ENCODE results near the gene ACOT11. TPM values are rescaled to one million over a fixed set of nuclear protein-coding genes. Genes with fewer than 3 reads are reported as not detected.

ACOT11 gene
- total and polyA plus RNA-seq, 2 experiments from 2014 or later: 13.8 to 20.0 TPM

DNA sequence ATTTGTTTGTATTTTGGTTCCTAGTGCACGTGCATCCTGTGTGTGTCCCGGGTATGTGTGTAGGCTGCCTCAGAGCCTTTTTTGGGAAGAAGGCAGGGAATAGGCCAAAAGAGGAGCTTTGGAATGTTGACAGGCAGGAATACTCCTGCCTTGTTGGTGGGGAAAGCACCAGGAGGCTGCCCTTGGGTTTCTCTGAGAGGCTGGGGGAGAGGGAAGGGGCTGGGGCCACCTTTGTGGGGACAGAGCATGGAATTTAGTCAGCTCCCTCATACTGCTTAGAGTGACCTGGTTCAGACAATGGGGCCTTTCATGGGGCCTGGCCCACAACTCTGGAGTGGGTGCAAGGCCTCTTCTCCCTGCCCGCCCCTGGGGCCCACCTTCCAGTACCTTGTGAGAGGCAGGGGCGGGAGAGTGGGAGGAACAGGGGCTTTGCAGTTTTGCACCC is 31.3 kb downstream of the ACOT11 start:
- Histone ChIP-seq H3K4me3 (no peak overlapping the region), H4K20me1 (ENCODE audit: insufficient read depth, poor library complexity, severe bottlenecking) (no peaks in the 10 kb centered on the region), H3K79me2 (no peaks in the 10 kb centered on the region), H3K9me3 (ENCODE audit: low read depth) (no peaks in the 10 kb centered on the region), H2AFZ (no peak overlapping the region), H3K27ac (peak overlapping the region; percentile 34), H3K4me1 (ENCODE audit: insufficient read depth) (peaks cover 15% of the 10 kb centered on the region), H3K9me2 (replicated peaks; ENCODE audit: insufficient read depth) (no peaks in the 10 kb centered on the region), H3K4me2 (no peak overlapping the region), H3K36me3 (replicated peaks; ENCODE audit: insufficient read depth, low read depth) (no peaks in the 10 kb centered on the region), H3K27me3 (no peaks in the 10 kb centered on the region)
- WGBS (ENCODE audit: low lambda C conversion rate, missing lambda C conversion rate): 60% methylated on average over 4 of the region's 4 CpGs
- DNase-seq (ENCODE audit: low spot score): no peak
- TF ChIP-seq, protein P1, sequence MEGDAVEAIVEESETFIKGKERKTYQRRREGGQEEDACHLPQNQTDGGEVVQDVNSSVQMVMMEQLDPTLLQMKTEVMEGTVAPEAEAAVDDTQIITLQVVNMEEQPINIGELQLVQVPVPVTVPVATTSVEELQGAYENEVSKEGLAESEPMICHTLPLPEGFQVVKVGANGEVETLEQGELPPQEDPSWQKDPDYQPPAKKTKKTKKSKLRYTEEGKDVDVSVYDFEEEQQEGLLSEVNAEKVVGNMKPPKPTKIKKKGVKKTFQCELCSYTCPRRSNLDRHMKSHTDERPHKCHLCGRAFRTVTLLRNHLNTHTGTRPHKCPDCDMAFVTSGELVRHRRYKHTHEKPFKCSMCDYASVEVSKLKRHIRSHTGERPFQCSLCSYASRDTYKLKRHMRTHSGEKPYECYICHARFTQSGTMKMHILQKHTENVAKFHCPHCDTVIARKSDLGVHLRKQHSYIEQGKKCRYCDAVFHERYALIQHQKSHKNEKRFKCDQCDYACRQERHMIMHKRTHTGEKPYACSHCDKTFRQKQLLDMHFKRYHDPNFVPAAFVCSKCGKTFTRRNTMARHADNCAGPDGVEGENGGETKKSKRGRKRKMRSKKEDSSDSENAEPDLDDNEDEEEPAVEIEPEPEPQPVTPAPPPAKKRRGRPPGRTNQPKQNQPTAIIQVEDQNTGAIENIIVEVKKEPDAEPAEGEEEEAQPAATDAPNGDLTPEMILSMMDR (IDR thresholded peaks at IDR 0.05; ENCODE audit: poor library complexity): no peak
- TF ChIP-seq EZH2phosphoT487 (IDR thresholded peaks at IDR 0.05; ENCODE audit: low read depth, severe bottlenecking, unreplicated experiment) (no peak), EZH2 (IDR thresholded peaks at IDR 0.05; ENCODE audit: borderline replicate concordance) (no peak)

- no peaks in the 10 kb centered on the region for H3K79me2 ChIP-seq
- no peak overlapping the region for H2AFZ ChIP-seq
- H3K4me3 ChIP-seq: no peak overlapping the region
- DNase-seq (ENCODE audit: low spot score): no peak
- H3K36me3 ChIP-seq (replicated peaks; ENCODE audit: insufficient read depth, low read depth): no peaks in the 10 kb centered on the region
- no peaks in the 10 kb centered on the region for H3K27me3 ChIP-seq
- no peak for TF ChIP-seq EZH2phosphoT487 (IDR thresholded peaks at IDR 0.05; ENCODE audit: low read depth, severe bottlenecking, unreplicated experiment)
- no peak for TF ChIP-seq EZH2 (IDR thresholded peaks at IDR 0.05; ENCODE audit: borderline replicate concordance)
- TF ChIP-seq, protein P1 (IDR thresholded peaks at IDR 0.05; ENCODE audit: poor library complexity): no peak
- no peaks in the 10 kb centered on the region for H4K20me1 ChIP-seq (ENCODE audit: insufficient read depth, poor library complexity, severe bottlenecking)
- no peak overlapping the region for H3K4me2 ChIP-seq
- H3K4me1 ChIP-seq (ENCODE audit: insufficient read depth): peaks cover 15% of the 10 kb centered on the region
- H3K9me2 ChIP-seq (replicated peaks; ENCODE audit: insufficient read depth): no peaks in the 10 kb centered on the region
- no peaks in the 10 kb centered on the region for H3K9me3 ChIP-seq (ENCODE audit: low read depth)
- H3K27ac ChIP-seq: no peak overlapping the region
- 87% methylated on average over 11 of the region's 11 CpGs for WGBS (ENCODE audit: low lambda C conversion rate, missing lambda C conversion rate)
Observed at GRCh38 chr1:54580856-54581550, 33.0 kb downstream of the ACOT11 start.

DNA sequence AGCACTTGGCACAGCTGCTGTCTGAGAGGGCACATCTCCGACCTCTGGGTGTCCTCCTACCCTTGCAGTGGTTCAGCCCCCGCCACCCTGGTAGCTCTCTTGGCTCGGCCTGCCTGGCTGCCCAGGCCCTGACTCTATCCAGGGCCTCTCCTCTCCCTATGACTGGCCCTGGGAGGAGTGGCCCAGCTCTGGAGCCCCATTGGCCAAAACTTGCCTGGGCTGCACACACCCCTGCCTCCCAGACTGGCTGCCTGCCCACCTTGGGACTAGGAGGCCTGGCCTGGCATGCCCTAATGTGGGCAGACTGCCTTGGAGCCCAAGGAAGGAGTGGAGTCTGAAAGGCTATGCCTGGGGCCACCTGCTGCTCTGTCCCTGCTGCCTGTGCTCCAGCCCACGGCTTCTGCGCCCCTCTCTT is 33.6 kb downstream of the ACOT11 start:
- no peaks in the 10 kb centered on the region for H3K9me2 ChIP-seq (replicated peaks; ENCODE audit: insufficient read depth)
- peaks cover 15% of the 10 kb centered on the region for H3K4me1 ChIP-seq (ENCODE audit: insufficient read depth)
- DNase-seq (ENCODE audit: low spot score): peak; percentile 61
- H3K9me3 ChIP-seq (ENCODE audit: low read depth): no peaks in the 10 kb centered on the region
- no peak overlapping the region for H2AFZ ChIP-seq
- 91% methylated on average over 5 of the region's 5 CpGs for WGBS (ENCODE audit: low lambda C conversion rate, missing lambda C conversion rate)
- H3K27me3 ChIP-seq: no peaks in the 10 kb centered on the region
- H3K36me3 ChIP-seq (replicated peaks; ENCODE audit: insufficient read depth, low read depth): no peaks in the 10 kb centered on the region
- no peak overlapping the region for H3K27ac ChIP-seq
- TF ChIP-seq EZH2phosphoT487 (IDR thresholded peaks at IDR 0.05; ENCODE audit: low read depth, severe bottlenecking, unreplicated experiment): no peak
- TF ChIP-seq EZH2 (IDR thresholded peaks at IDR 0.05; ENCODE audit: borderline replicate concordance): no peak
- H3K79me2 ChIP-seq: no peaks in the 10 kb centered on the region
- no peak overlapping the region for H3K4me2 ChIP-seq
- H3K4me3 ChIP-seq: no peak overlapping the region
- H4K20me1 ChIP-seq (ENCODE audit: insufficient read depth, poor library complexity, severe bottlenecking): no peaks in the 10 kb centered on the region

DNA sequence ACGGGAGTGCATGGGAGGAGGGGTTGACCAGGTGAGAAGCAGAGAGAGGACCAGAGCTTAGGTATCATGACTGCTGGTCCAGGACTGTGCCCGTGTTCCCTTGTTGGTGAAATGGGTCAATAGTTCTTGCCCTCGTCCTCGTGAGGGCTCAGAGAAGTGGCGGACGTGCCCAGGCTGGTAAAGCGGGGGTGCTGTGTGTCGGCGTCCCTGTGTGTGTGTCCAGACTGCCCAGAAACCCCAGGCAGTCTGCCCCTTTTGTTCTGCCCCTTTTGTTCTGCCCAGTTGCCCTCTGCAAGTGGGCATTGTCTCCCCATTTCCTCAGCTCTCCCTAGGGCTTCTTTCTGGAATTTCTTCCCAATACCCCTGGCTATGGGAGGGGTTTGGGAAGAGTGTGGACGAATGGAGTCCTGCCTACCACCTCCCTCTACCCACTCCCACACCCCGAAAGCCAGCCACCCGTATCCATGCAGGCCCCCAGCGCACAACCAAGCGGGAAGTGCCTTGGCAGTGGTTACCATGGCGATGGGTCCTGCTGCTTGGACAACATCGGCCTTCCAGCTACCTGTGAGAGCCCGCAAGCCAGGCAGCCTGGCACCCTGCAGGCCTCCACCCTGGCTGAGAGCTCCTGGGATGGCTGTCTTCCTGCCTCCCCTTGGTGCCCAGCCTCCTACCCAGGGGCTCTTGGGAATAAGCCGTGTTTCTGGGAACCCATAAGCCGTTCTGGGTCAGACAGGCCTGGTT is 34.7 kb downstream of the ACOT11 start:
- H2AFZ ChIP-seq: no peak overlapping the region
- H3K27ac ChIP-seq: no peak overlapping the region
- no peak for DNase-seq (ENCODE audit: low spot score)
- no peaks in the 10 kb centered on the region for H4K20me1 ChIP-seq (ENCODE audit: insufficient read depth, poor library complexity, severe bottlenecking)
- H3K4me1 ChIP-seq (ENCODE audit: insufficient read depth): peaks cover 15% of the 10 kb centered on the region
- no peaks in the 10 kb centered on the region for H3K36me3 ChIP-seq (replicated peaks; ENCODE audit: insufficient read depth, low read depth)
- no peak overlapping the region for H3K4me2 ChIP-seq
- TF ChIP-seq, protein P1 (IDR thresholded peaks at IDR 0.05; ENCODE audit: poor library complexity): no peak
- TF ChIP-seq EZH2 (IDR thresholded peaks at IDR 0.05; ENCODE audit: borderline replicate concordance): no peak
- TF ChIP-seq EZH2phosphoT487 (IDR thresholded peaks at IDR 0.05; ENCODE audit: low read depth, severe bottlenecking, unreplicated experiment): no peak
- WGBS (ENCODE audit: low lambda C conversion rate, missing lambda C conversion rate): 86% methylated on average over 19 of the region's 19 CpGs
- H3K9me2 ChIP-seq (replicated peaks; ENCODE audit: insufficient read depth): no peaks in the 10 kb centered on the region
- no peaks in the 10 kb centered on the region for H3K9me3 ChIP-seq (ENCODE audit: low read depth)
- H3K4me3 ChIP-seq: no peak overlapping the region
- H3K27me3 ChIP-seq: no peaks in the 10 kb centered on the region
- no peaks in the 10 kb centered on the region for H3K79me2 ChIP-seq
